Measurements from ENCODE around the gene U2AF2. TPM values are rescaled to one million over a fixed set of nuclear protein-coding genes. Genes with fewer than 3 reads are reported as not detected.

The U2AF2 gene
- total and polyA plus RNA-seq, 2 of the 8 experiments (the other 6 are each of a cell fraction or from before 2014, with no cell fraction given): 162 to 252 TPM

GRCh38 chr19:55668603-55669348 is 13.9 kb downstream of the U2AF2 start:
- ChIA-PET POLR2A (ENCODE audit: partially characterized antibody) (interaction anchor here (0.7 to 7.1 kb wide), 3 partner anchors 9 to 26 kb away, joined by 4 to 75 read pairs (median 4); no protein-coding TSS in a partner anchor), CTCF (ENCODE audit: partially characterized antibody) (interaction anchor here (0.9 to 1.3 kb wide), 3 partner anchors 14 to 16 kb away, joined by 3 to 6 read pairs (median 4); no protein-coding TSS in a partner anchor)
- Histone ChIP-seq H3K23ac (ENCODE audit: insufficient read length) (no peak overlapping the region), H3K23me2 (ENCODE audit: low read depth, low read length) (no peaks in the 10 kb centered on the region), H3K79me1 (ENCODE audit: low read depth, low read length) (peaks cover 15% of the 10 kb centered on the region), H3K14ac (ENCODE audit: insufficient read length) (no peak overlapping the region), H3K18ac (ENCODE audit: extremely low read depth, low read length) (no peak overlapping the region), H3K27ac (ENCODE audit: low read depth, low read length) (no peak overlapping the region), H3K56ac (replicated peaks; ENCODE audit: insufficient read length, low read depth, low read length) (no peak overlapping the region), H3K4me1 (replicated peaks in 1 of 4; ENCODE audit: control insufficient read depth in 3 of 4, insufficient read depth in 4 of 4, low read length in 3 of 4) (peaks cover 0 to 11% (median 4%) of the 10 kb centered on the region in 4 experiments; a peak in 5 of 7 replicates), H2BK5ac (ENCODE audit: low read depth, low read length) (no peak overlapping the region), H4K5ac (ENCODE audit: insufficient read length, low read depth, low read length) (no peak overlapping the region), H2BK120ac (replicated peaks; ENCODE audit: low read depth, low read length) (no peak overlapping the region), H3K9me3 (ENCODE audit: insufficient read depth in 2 of 2, low read depth in 1 of 2, low read length in 1 of 2) (no peaks in the 10 kb centered on the region), H3K9ac (replicated peaks in 1 of 4; ENCODE audit: extremely low read depth in 1 of 4, low read depth in 3 of 4, low read length in 3 of 4) (no peak overlapping the region), H2BK20ac (ENCODE audit: low read length) (no peak overlapping the region), H3K79me2 (ENCODE audit: control insufficient read depth in 1 of 2, insufficient read depth in 2 of 2, low read length in 2 of 2) (peaks cover 4 to 71% of the 10 kb centered on the region in 2 experiments; a peak in 3 of 4 replicates), H2AK5ac (ENCODE audit: low read depth, low read length) (no peak overlapping the region), H4K91ac (replicated peaks; ENCODE audit: insufficient read length, low read length) (no peak overlapping the region), H4K8ac (ENCODE audit: extremely low read depth, insufficient read depth, low read length) (no peak overlapping the region), H3K4me3 (ENCODE audit: extremely low read depth in 1 of 4, insufficient read depth in 2 of 4, low read depth in 3 of 4, low read length in 4 of 4) (no peak overlapping the region), H2AFZ (ENCODE audit: low read length) (no peak overlapping the region), H3K36me3 (ENCODE audit: control insufficient read depth in 2 of 4, insufficient read depth in 4 of 4, low read length in 3 of 4) (peaks cover 41 to 57% (median 47%) of the 10 kb centered on the region in 4 experiments), H2BK12ac (ENCODE audit: low read depth, low read length) (no peak overlapping the region), H3K27me3 (replicated peaks in 1 of 4; ENCODE audit: control insufficient read depth in 3 of 4, extremely low read depth in 1 of 4, insufficient read depth in 3 of 4, low read length in 3 of 4) (no peaks in the 10 kb centered on the region), H3K4me2 (ENCODE audit: insufficient read depth in 1 of 2, low read depth in 2 of 2, low read length in 2 of 2) (no peak overlapping the region), H3K4ac (replicated peaks; ENCODE audit: insufficient read length, low read depth, low read length) (no peak overlapping the region), H2BK15ac (ENCODE audit: low read length) (no peak overlapping the region), H4K20me1 (replicated peaks in 1 of 2; ENCODE audit: control insufficient read depth in 1 of 2, insufficient read depth in 2 of 2, low read length in 2 of 2) (peaks cover 36 to 51% of the 10 kb centered on the region in 2 experiments)
- WGBS, 2 experiments (ENCODE audit: extremely low coverage in 1 of 2, insufficient coverage in 1 of 2, insufficient read length in 1 of 2, insufficient replicate concordance in 2 of 2, low coverage in 1 of 2, low lambda C conversion rate in 2 of 2, missing lambda C conversion rate in 1 of 2): 90% methylated on average over 21 of the region's 30 CpGs; no CpG with 5 or more reads in 1 of the 2 experiments
- FAIRE-seq: no peak
- no peak for DNase-seq (ENCODE audit: low read depth in 1 of 2, low spot score in 2 of 2)
- no peak for TF ChIP-seq CHD2 (IDR thresholded peaks at IDR 0.05; ENCODE audit: low read length)
- no peak for TF ChIP-seq CHD1 (IDR thresholded peaks at IDR 0.05; ENCODE audit: low read depth, low read length)
- no peak for TF ChIP-seq CREB1 (IDR thresholded peaks at IDR 0.05)
- no peak for TF ChIP-seq GABPA (IDR thresholded peaks at IDR 0.05; ENCODE audit: borderline replicate concordance, insufficient read depth, low read length)
- no peak for TF ChIP-seq TCF12 (IDR thresholded peaks at IDR 0.05; ENCODE audit: low read depth, low read length)
- TF ChIP-seq RBBP5 (IDR thresholded peaks at IDR 0.05; ENCODE audit: borderline replicate concordance, low read depth, low read length): no peak

Data from H1 (cell line).